Keratinocyte (primary cell): ENCODE measurements around the gene GKN1. TPM values are rescaled to one million over a fixed set of nuclear protein-coding genes. Genes with fewer than 3 reads are reported as not detected.
A peak's percentile ranks its signal among the peaks of the same experiment; 100 is the strongest.

Experiments used
- DNase-seq: peaks from one replicate; pipeline ENCODE4 v3.0.0-alpha.2; 2011; ENCODE audit warnings: low read depth, missing footprints, low spot score
- FAIRE-seq: peaks from 2 replicates; lab custom pipeline; 2011; peaks lifted over from hg19 to GRCh38; lab: Jason Lieb, UNC
- H2AFZ ChIP-seq: 2 replicates; pipeline ENCODE4 v1.6.0; 2012; ENCODE audit warnings: low read length, control low read depth, inconsistent platforms; ENCODE audit not compliant: control insufficient read depth
- H3K27ac ChIP-seq: 2 replicates; pipeline ENCODE4 v1.5.1; 2011; ENCODE audit warnings: low read length; ENCODE audit not compliant: control insufficient read depth, insufficient read depth
- H3K27me3 ChIP-seq: 3 replicates; pipeline ENCODE4 v1.6.0; 2011; ENCODE audit warnings: low read length; ENCODE audit not compliant: control insufficient read depth, insufficient read depth; ENCODE audit errors: extremely low read depth
- H3K36me3 ChIP-seq, 2 experiments: 2 replicates in 1 of 2; 3 replicates in 1 of 2; pipeline ENCODE4 v1.5.1; 2011; ENCODE audit warnings: low read length in 2 of 2, mild to moderate bottlenecking in 1 of 2; ENCODE audit not compliant: control insufficient read depth in 2 of 2, insufficient read depth in 2 of 2; ENCODE audit errors: extremely low read depth in 1 of 2
- H3K4me1 ChIP-seq: 3 replicates; pipeline ENCODE4 v1.5.1; 2011; ENCODE audit warnings: low read length; ENCODE audit not compliant: control insufficient read depth, insufficient read depth; ENCODE audit errors: extremely low read depth
- H3K4me2 ChIP-seq: 3 replicates; pipeline ENCODE4 v1.6.0; 2011; ENCODE audit warnings: low read depth, low read length; ENCODE audit not compliant: control insufficient read depth, insufficient read depth; ENCODE audit errors: extremely low read depth
- H3K4me3 ChIP-seq, 3 experiments: fragments of 200-600 bp in 1 of 3; sonication (generic) in 1 of 3; 2 replicates in 2 of 3; 3 replicates in 1 of 3; pipeline ENCODE4 v1.5.1; 2011 to 2016; ENCODE audit warnings: low read length in 3 of 3, mild to moderate bottlenecking in 3 of 3, control low read depth in 2 of 3, inconsistent platforms in 1 of 3, low read depth in 1 of 3, mixed read lengths in 1 of 3, mixed run types in 1 of 3, moderate library complexity in 1 of 3; ENCODE audit not compliant: control insufficient read depth in 2 of 3, insufficient read depth in 2 of 3; ENCODE audit errors: extremely low read depth in 1 of 3
- H3K79me2 ChIP-seq: 2 replicates; pipeline ENCODE4 v1.6.0; 2012; ENCODE audit warnings: low read length; ENCODE audit not compliant: control insufficient read depth, insufficient read depth
- H3K9ac ChIP-seq: 3 replicates; pipeline ENCODE4 v1.6.0; 2011; ENCODE audit warnings: low read length; ENCODE audit not compliant: control insufficient read depth, insufficient read depth; ENCODE audit errors: extremely low read depth
- H3K9me1 ChIP-seq: 3 replicates; pipeline ENCODE4 v1.6.0; 2011; ENCODE audit warnings: low read length; ENCODE audit not compliant: control insufficient read depth, insufficient read depth; ENCODE audit errors: extremely low read depth
- H3K9me3 ChIP-seq: 2 replicates; pipeline ENCODE4 v1.5.1; 2012; ENCODE audit warnings: low read depth, low read length; ENCODE audit not compliant: control insufficient read depth
- H4K20me1 ChIP-seq: 3 replicates; pipeline ENCODE4 v1.6.0; 2011; ENCODE audit warnings: low read length; ENCODE audit not compliant: control insufficient read depth, insufficient read depth; ENCODE audit errors: extremely low read depth
- CTCF ChIP-seq, 3 experiments: IDR thresholded peaks in 1 of 3; conservative IDR thresholded peaks in 1 of 3; optimal IDR thresholded peaks in 1 of 3; 2 replicates in 2 of 3; 3 replicates in 1 of 3; pipeline versions ENCODE3 to v1.5.1; 2011; ENCODE audit warnings: low read length in 3 of 3, mild to moderate bottlenecking in 3 of 3, moderate library complexity in 2 of 3, control low read depth in 1 of 3, inconsistent platforms in 1 of 3; ENCODE audit not compliant: insufficient read depth in 2 of 3; ENCODE audit errors: extremely low read depth in 1 of 3
- EZH2 ChIP-seq: IDR thresholded peaks from one replicate; pipeline ENCODE4 v1.6.1; 2012; ENCODE audit warnings: inconsistent platforms, mild to moderate bottlenecking, low read length, moderate library complexity
- dilution Hi-C: fragments of 300-500 bp; cut with MboI; formaldehyde crosslinking; loops from one replicate; pipeline ENCODE4 v1.7.0; 2020; ENCODE audit warnings: low sequenced_read_pairs; ENCODE audit not compliant: extremely low pct_ligation_motif_present
- polyA plus RNA-seq, 5 experiments: library from polyadenylated mRNA; depleted of rRNA in 3 of 5; stranded (reverse) in 3 of 5; stranded (forward) in 1 of 5; unstranded in 1 of 5; fragments of >200 nt; gene quantifications; 1 replicate in 1 of 5; 2 replicates in 3 of 5; 3 replicates in 1 of 5; pipeline versions ENCODE4 v1.2.1 to v1.2.3, GENCODE V29; 2011 to 2012; ENCODE audit warnings: missing spikeins in 2 of 5, low read depth in 1 of 5, low replicate concordance in 1 of 5

The GKN1 gene
- polyA plus RNA-seq, 1 donor (not counting 4 experiments of a cell fraction or from before 2014, with no cell fraction given) = 0.49 TPM

- H3K4me2 ChIP-seq = no peak overlapping the region
- H3K9me3 ChIP-seq = no peaks in the 10 kb centered on the region
- H3K79me2 ChIP-seq = no peaks in the 10 kb centered on the region
- H3K9me1 ChIP-seq = no peaks in the 10 kb centered on the region
- H3K27ac ChIP-seq = peak overlapping the region; percentile 16
- H3K4me1 ChIP-seq = peaks cover 43% of the 10 kb centered on the region
- no peak overlapping the region for H3K4me3 ChIP-seq
- no peaks in the 10 kb centered on the region for H4K20me1 ChIP-seq
- peak overlapping the region; percentile 55 for H2AFZ ChIP-seq
- H3K9ac ChIP-seq = no peak overlapping the region
- dilution Hi-C loops = no loop called here
- FAIRE-seq = no peak
- DNase-seq = no peak
- TF ChIP-seq CTCF (optimal IDR thresholded peaks at IDR 0.05 in 1 of 3, IDR thresholded peaks at IDR 0.05 in 1 of 3, conservative IDR thresholded peaks at IDR 0.05 in 1 of 3; ENCODE audit: extremely low read depth in 1 of 3, insufficient read depth in 2 of 3, low read length in 3 of 3) (no peak), EZH2 (no peak)
- no peaks in the 10 kb centered on the region for H3K27me3 ChIP-seq
- no peaks in the 10 kb centered on the region for H3K36me3 ChIP-seq
These were observed 40.4 kb upstream of the GKN1 start for GRCh38 chr2:68934021-68934420.

GRCh38 chr2:68935471-68935870, 39.0 kb upstream of the GKN1 start:
- Histone ChIP-seq H3K9me3 (no peaks in the 10 kb centered on the region), H3K4me3 (no peak overlapping the region), H3K9me1 (no peaks in the 10 kb centered on the region), H3K4me1 (peaks cover 43% of the 10 kb centered on the region), H3K79me2 (no peaks in the 10 kb centered on the region), H3K36me3 (no peaks in the 10 kb centered on the region), H3K4me2 (peak overlapping the region; percentile 73), H3K27ac (peak overlapping the region; percentile 76), H3K27me3 (no peaks in the 10 kb centered on the region), H4K20me1 (no peaks in the 10 kb centered on the region), H3K9ac (peak overlapping the region; percentile 25), H2AFZ (peak overlapping the region; percentile 42)
- DNase-seq (no peak), FAIRE-seq (no peak)
- no peak for TF ChIP-seq CTCF (optimal IDR thresholded peaks at IDR 0.05 in 1 of 3, IDR thresholded peaks at IDR 0.05 in 1 of 3, conservative IDR thresholded peaks at IDR 0.05 in 1 of 3; ENCODE audit: extremely low read depth in 1 of 3, insufficient read depth in 2 of 3, low read length in 3 of 3)
- no peak for TF ChIP-seq EZH2
- dilution Hi-C loops = no loop called here
